IMR-90 (cell line): ENCODE results near the gene FAM20C. TPM values are rescaled to one million over a fixed set of nuclear protein-coding genes. Genes with fewer than 3 reads are reported as not detected.

ENCODE experiments used
- ATAC-seq: fragments of 200-7000 bp; cut with Tn5 transposase; 2 replicates; pipeline ENCODE4 v1.9.1; 2020; ENCODE audit warnings: low read depth, mild to moderate bottlenecking, moderate library complexity
- BruUV-seq: library from RNA; stranded (reverse); fragments of 400-500 nt; replicated peaks from 2 replicates; lab custom pipeline; 2021; lab: Mats Ljungman, UMichigan
- CTCF ChIA-PET: fragments of 300-600 bp; formaldehyde crosslinking; extraction: SDS; loops from one replicate; lab custom pipeline; 2021; ENCODE audit warnings: antibody characterized with exemption; lab: Yijun Ruan, JAX
- POLR2A ChIA-PET: fragments of 300-600 bp; sonication (Branson Sonifier 250); formaldehyde crosslinking; loops from one replicate; lab custom pipeline; 2022; ENCODE audit warnings: antibody characterized with exemption; ENCODE audit not compliant: unreplicated experiment; lab: Charles Lee
- DNase-seq: peaks from one replicate; pipeline ENCODE4 v3.0.0; 2013
- H2AFZ ChIP-seq: replicated peaks from 2 replicates; pipeline ENCODE3; 2013; ENCODE audit warnings: low read length, mild to moderate bottlenecking; ENCODE audit not compliant: poor library complexity
- H2AK5ac ChIP-seq: 2 replicates; pipeline ENCODE4 v1.6.1; 2013; ENCODE audit warnings: low read depth, low read length, inconsistent platforms
- H2AK9ac ChIP-seq: replicated peaks from 2 replicates; pipeline ENCODE3; 2013; ENCODE audit warnings: mild to moderate bottlenecking, low read depth, low read length, moderate library complexity; ENCODE audit not compliant: poor library complexity
- H2BK120ac ChIP-seq: 2 replicates; pipeline ENCODE4 v1.6.1; 2013; ENCODE audit warnings: low read depth, low read length, inconsistent platforms
- H2BK15ac ChIP-seq: 3 replicates; pipeline ENCODE4 v1.6.1; 2013; ENCODE audit warnings: low read depth, low read length, inconsistent platforms
- H2BK20ac ChIP-seq: 2 replicates; pipeline ENCODE4 v1.6.1; 2013; ENCODE audit warnings: low read depth, mild to moderate bottlenecking, inconsistent platforms, low read length, moderate library complexity
- H2BK5ac ChIP-seq: 2 replicates; pipeline ENCODE4 v1.6.1; 2013; ENCODE audit warnings: mild to moderate bottlenecking, low read depth, low read length, inconsistent platforms; ENCODE audit not compliant: poor library complexity, severe bottlenecking
- H3K14ac ChIP-seq: replicated peaks from 2 replicates; pipeline ENCODE4 v1.6.1; 2013; ENCODE audit warnings: low read depth, low read length, inconsistent platforms
- H3K18ac ChIP-seq: 2 replicates; pipeline ENCODE4 v1.6.1; 2013; ENCODE audit warnings: low read depth, low read length, control low read depth
- H3K23ac ChIP-seq: 2 replicates; pipeline ENCODE4 v1.6.1; 2013; ENCODE audit warnings: low read depth, low read length, inconsistent platforms
- H3K27ac ChIP-seq: 2 replicates; pipeline ENCODE4 v1.5.1; 2013; ENCODE audit warnings: mild to moderate bottlenecking, control low read depth, low read length; ENCODE audit not compliant: insufficient read depth
- H3K27me3 ChIP-seq: 2 replicates; pipeline ENCODE4 v1.6.1; 2013; ENCODE audit warnings: low read length; ENCODE audit not compliant: control insufficient read depth, insufficient read depth
- H3K36me3 ChIP-seq: 2 replicates; pipeline ENCODE4 v1.6.1; 2013; ENCODE audit warnings: low read length, mixed read lengths; ENCODE audit not compliant: control insufficient read depth, insufficient read depth
- H3K4ac ChIP-seq: 2 replicates; pipeline ENCODE4 v1.6.1; 2013; ENCODE audit warnings: low read depth, low read length, inconsistent platforms
- H3K4me1 ChIP-seq: 2 replicates; pipeline ENCODE4 v1.6.1; 2013; ENCODE audit warnings: low read length, mixed read lengths; ENCODE audit not compliant: control insufficient read depth, insufficient read depth
- H3K4me2 ChIP-seq: 2 replicates; pipeline ENCODE4 v1.6.1; 2013; ENCODE audit warnings: low read depth, mild to moderate bottlenecking, control low read depth, low read length, moderate library complexity
- H3K4me3 ChIP-seq: 2 replicates; pipeline ENCODE4 v1.5.1; 2013; ENCODE audit warnings: low read depth, mild to moderate bottlenecking, control low read depth, low read length, moderate library complexity; ENCODE audit not compliant: insufficient read depth
- H3K56ac ChIP-seq: 2 replicates; pipeline ENCODE4 v1.6.1; 2013; ENCODE audit warnings: low read length, inconsistent platforms; ENCODE audit not compliant: insufficient read depth; ENCODE audit errors: extremely low read depth
- H3K79me1 ChIP-seq, 2 experiments: 2 replicates each; pipeline ENCODE4 v1.6.1; 2013; ENCODE audit warnings: low read length in 2 of 2, inconsistent platforms in 1 of 2, low read depth in 1 of 2
- H3K9ac ChIP-seq: 2 replicates; pipeline ENCODE4 v1.6.1; 2013; ENCODE audit warnings: low read depth, low read length, control low read depth
- H3K9me1 ChIP-seq: 2 replicates; pipeline ENCODE4 v1.6.1; 2013; ENCODE audit warnings: low read length, inconsistent platforms; ENCODE audit not compliant: insufficient read depth
- H3K9me3 ChIP-seq: 2 replicates; pipeline ENCODE4 v1.6.1; 2013; ENCODE audit warnings: low read length; ENCODE audit not compliant: control insufficient read depth, insufficient read depth
- H4K20me1 ChIP-seq: 2 replicates; pipeline ENCODE4 v1.6.1; 2013; ENCODE audit warnings: low read length, inconsistent platforms; ENCODE audit not compliant: insufficient read depth
- H4K5ac ChIP-seq: 2 replicates; pipeline ENCODE4 v1.6.1; 2013; ENCODE audit warnings: mild to moderate bottlenecking, low read depth, low read length, control low read depth
- H4K8ac ChIP-seq, 2 experiments: 2 replicates each; pipeline ENCODE4 v1.6.1; 2013; ENCODE audit warnings: low read depth in 2 of 2, low read length in 2 of 2, control low read depth in 1 of 2, inconsistent platforms in 1 of 2
- H4K91ac ChIP-seq: 2 replicates; pipeline ENCODE4 v1.6.1; 2013; ENCODE audit warnings: low read depth, low read length, inconsistent platforms; ENCODE audit not compliant: insufficient read depth
- CEBPB ChIP-seq: IDR thresholded peaks from 2 replicates; pipeline ENCODE4 v1.6.1; 2012; ENCODE audit warnings: low read depth, low read length, improper control_type of control experiment
- MAFK ChIP-seq: IDR thresholded peaks from 2 replicates; pipeline ENCODE4 v1.6.1; 2012; ENCODE audit warnings: low read depth, low read length, improper control_type of control experiment
- MAZ ChIP-seq: IDR thresholded peaks from 2 replicates; pipeline ENCODE4 v1.6.1; 2012; ENCODE audit warnings: low read depth, mild to moderate bottlenecking, low read length, improper control_type of control experiment, moderate library complexity, borderline replicate concordance
- POLR2A ChIP-seq: IDR thresholded peaks from 2 replicates; pipeline ENCODE4 v1.6.1; 2012; ENCODE audit warnings: mild to moderate bottlenecking, low read depth, low read length
- RAD21 ChIP-seq: IDR thresholded peaks from 2 replicates; pipeline ENCODE4 v1.6.1; 2012; ENCODE audit warnings: low read length, improper control_type of control experiment
- RFX5 ChIP-seq: IDR thresholded peaks from 2 replicates; pipeline ENCODE4 v1.8.0; 2012; ENCODE audit warnings: low read depth, mild to moderate bottlenecking, low read length, moderate library complexity
- WGBS, 2 experiments: methylation state at CpG; one replicate each; pipeline versions ENCODE4 v1.1.5 to v1.1.7; 2013; ENCODE audit warnings: missing lambda C conversion rate in 2 of 2; ENCODE audit not compliant: insufficient read length in 1 of 2; ENCODE audit errors: extremely low coverage in 2 of 2; 5-methylcytosine and 5-hydroxymethylcytosine counted together
- dilution Hi-C: fragments of 300-500 bp; cut with HindIII; formaldehyde crosslinking; loops from one replicate; pipeline ENCODE4 v1.14.3; 2018; ENCODE audit warnings: low sequenced_read_pairs; ENCODE audit not compliant: unreplicated experiment
- in situ Hi-C: fragments of 300-500 bp; cut with MboI; formaldehyde crosslinking; loops from 3 replicates; pipeline ENCODE4 v1.14.3; 2019; ENCODE audit warnings: low sequenced_read_pairs, inconsistent platforms, mixed read lengths
- intact Hi-C: fragments of 100-400 bp; cut with micrococcal nuclease; formaldehyde crosslinking; loops from 2 replicates; pipeline ENCODE4 v1.10.0; 2022
- polyA plus RNA-seq, 3 experiments: library from polyadenylated mRNA; depleted of rRNA; stranded (reverse); fragments of >200 nt; gene quantifications; 2 replicates each; pipeline ENCODE4 v1.2.3, GENCODE V29; 2012; ENCODE audit warnings: low replicate concordance in 1 of 3
- total RNA-seq: library from RNA; depleted of rRNA; stranded (reverse); fragments of >200 nt; gene quantifications from 2 replicates; pipeline ENCODE4 v1.2.3, GENCODE V29; 2012

Gene FAM20C
- total and polyA plus RNA-seq, 2 of the 4 experiments (the other 2 are of a cell fraction): 7.7 to 36.6 TPM

DNA sequence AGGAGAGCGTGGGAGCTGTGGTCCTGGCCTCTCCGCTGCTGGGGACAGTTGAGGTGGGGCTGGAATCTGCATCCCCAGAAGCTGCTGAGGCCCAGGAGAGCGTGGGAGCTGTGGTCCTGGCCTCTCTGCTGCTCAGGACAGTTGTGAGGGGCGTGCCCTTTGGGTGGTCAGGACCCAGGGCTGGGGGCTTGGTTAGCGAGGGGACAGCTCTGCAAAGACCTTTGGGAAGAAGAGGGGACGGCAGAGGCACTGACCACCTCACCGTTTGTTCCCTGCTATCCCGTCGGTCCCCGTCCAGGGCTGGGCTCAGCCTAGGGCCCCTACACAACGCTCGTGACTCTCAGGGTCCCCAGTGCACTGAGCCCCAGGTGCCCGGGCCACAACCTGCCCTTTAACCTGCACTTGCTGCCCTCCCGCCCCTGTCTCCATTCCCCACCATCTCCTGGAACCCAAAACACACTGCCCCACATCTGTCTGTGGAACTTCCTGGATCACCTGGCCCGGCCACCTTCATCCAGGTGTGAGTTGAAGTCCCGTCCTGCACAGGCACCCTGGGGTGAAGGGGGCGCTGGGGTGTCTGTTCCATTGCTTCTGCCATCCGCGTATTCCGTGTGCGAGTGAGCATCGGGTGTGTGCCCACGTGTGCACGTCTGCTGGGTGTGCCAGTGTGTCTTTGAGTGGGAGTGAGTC, 111.7 kb downstream of the FAM20C start:
- no peak overlapping the region for H3K4me3 ChIP-seq
- H3K9me1 ChIP-seq: 0 out of 2 replicates have a peak, but pooled peaks cover 4% of the 10 kb centered on the region
- H4K20me1 ChIP-seq: peaks cover 3% of the 10 kb centered on the region; the same call in 1 of the 2 replicates
- dilution Hi-C loops: no loop called here
- no peak overlapping the region for H2BK5ac ChIP-seq
- no peak overlapping the region for H2BK20ac ChIP-seq
- no peak overlapping the region for H3K23ac ChIP-seq
- H2BK120ac ChIP-seq: no peak overlapping the region
- H3K4ac ChIP-seq: no peak overlapping the region
- H3K27ac ChIP-seq: no peak overlapping the region
- ChIA-PET POLR2A (no interaction called here), CTCF (no interaction called here)
- H3K9ac ChIP-seq: no peak overlapping the region
- no peaks in the 10 kb centered on the region for H3K4me1 ChIP-seq
- 89% methylated on average over 13 of the region's 24 CpGs; no CpG with 5 or more reads in 1 of the 2 experiments for WGBS, 2 experiments
- no peak overlapping the region for H3K18ac ChIP-seq
- no peaks in the 10 kb centered on the region for H3K36me3 ChIP-seq
- H2AK5ac ChIP-seq: no peak overlapping the region
- no peak overlapping the region for H4K91ac ChIP-seq
- in situ Hi-C loops: no loop called here
- DNase-seq: no peak
- ATAC-seq: no peak
- TF ChIP-seq MAZ (no peak), RFX5 (no peak), MAFK (no peak), CEBPB (no peak), RAD21 (no peak), POLR2A (no peak)
- H4K5ac ChIP-seq: no peak overlapping the region
- no peak overlapping the region for H4K8ac ChIP-seq
- H2AFZ ChIP-seq: no peak overlapping the region
- no peak overlapping the region for H2AK9ac ChIP-seq
- intact Hi-C loops: no loop called here
- H2BK15ac ChIP-seq: no peak overlapping the region
- H3K27me3 ChIP-seq: peaks cover 16% of the 10 kb centered on the region
- no TSS peak for BruUV-seq
- no peak overlapping the region for H3K14ac ChIP-seq
- H3K4me2 ChIP-seq: no peak overlapping the region
- H3K56ac ChIP-seq: no peak overlapping the region
- H3K9me3 ChIP-seq: peaks cover 4% of the 10 kb centered on the region
- no peaks in the 10 kb centered on the region for H3K79me1 ChIP-seq
